PFSK-1 (cell line): ENCODE measurements around the gene WNK1.

Experiments
- FOXP2 ChIP-seq: optimal IDR thresholded peaks from 2 replicates; pipeline ENCODE3; 2011; ENCODE audit warnings: borderline replicate concordance, control low read depth, inconsistent platforms; ENCODE audit not compliant: insufficient read depth; ENCODE audit errors: extremely low read length, extremely low read depth
- POLR2AphosphoS5 ChIP-seq: IDR thresholded peaks from 2 replicates; pipeline ENCODE4 v1.6.1; 2012; ENCODE audit warnings: low read depth, mild to moderate bottlenecking, control low read depth, low read length, moderate library complexity
- REST ChIP-seq, 2 experiments: IDR thresholded peaks; 2 replicates each; pipeline versions ENCODE4 v1.6.1 to v1.8.0; 2011 to 2012; ENCODE audit warnings: low read depth in 2 of 2, low read length in 2 of 2, control low read depth in 1 of 2, inconsistent platforms in 1 of 2, mild to moderate bottlenecking in 1 of 2, moderate library complexity in 1 of 2; ENCODE audit not compliant: insufficient read depth in 1 of 2
- SIN3A ChIP-seq: IDR thresholded peaks from 2 replicates; pipeline ENCODE4 v1.6.1; 2012; ENCODE audit warnings: mild to moderate bottlenecking, low read length, moderate library complexity, borderline replicate concordance; ENCODE audit not compliant: insufficient read depth
- TAF1 ChIP-seq: IDR thresholded peaks from 2 replicates; pipeline ENCODE4 v1.6.1; 2012; ENCODE audit warnings: low read length, control low read depth, borderline replicate concordance; ENCODE audit not compliant: insufficient read depth

WNK1 gene

GRCh38 chr12:753611-754472 is 1.5 kb downstream of the WNK1 start:
- TF ChIP-seq POLR2AphosphoS5 (no peak), REST (IDR thresholded peaks at IDR 0.05; ENCODE audit: insufficient read depth in 1 of 2, low read depth in 2 of 2, low read length in 2 of 2) (no peak), TAF1 (no peak), FOXP2 (no peak), SIN3A (no peak)

DNA sequence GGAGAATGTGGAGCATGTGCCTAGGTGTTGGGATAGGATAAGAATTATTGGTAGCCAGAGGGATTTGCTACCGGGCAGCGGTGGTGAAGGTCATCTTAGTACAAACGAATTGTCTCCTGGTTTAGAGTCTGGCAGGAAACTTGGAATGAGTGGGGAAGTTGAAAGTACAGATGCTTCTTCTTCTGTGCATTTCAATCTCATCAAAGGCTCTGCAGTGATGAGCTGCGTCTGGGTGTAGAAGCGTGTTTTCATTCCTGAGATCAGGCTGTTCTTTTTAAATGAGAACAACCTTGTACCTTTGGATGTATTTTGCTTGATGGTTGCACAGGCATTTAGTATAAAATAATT is 2.1 kb downstream of the WNK1 start:
- TF ChIP-seq SIN3A (peak; percentile 57; the same call in 1 of the 2 replicates), REST (IDR thresholded peaks at IDR 0.05; ENCODE audit: insufficient read depth in 1 of 2, low read depth in 2 of 2, low read length in 2 of 2) (no peak)

DNA sequence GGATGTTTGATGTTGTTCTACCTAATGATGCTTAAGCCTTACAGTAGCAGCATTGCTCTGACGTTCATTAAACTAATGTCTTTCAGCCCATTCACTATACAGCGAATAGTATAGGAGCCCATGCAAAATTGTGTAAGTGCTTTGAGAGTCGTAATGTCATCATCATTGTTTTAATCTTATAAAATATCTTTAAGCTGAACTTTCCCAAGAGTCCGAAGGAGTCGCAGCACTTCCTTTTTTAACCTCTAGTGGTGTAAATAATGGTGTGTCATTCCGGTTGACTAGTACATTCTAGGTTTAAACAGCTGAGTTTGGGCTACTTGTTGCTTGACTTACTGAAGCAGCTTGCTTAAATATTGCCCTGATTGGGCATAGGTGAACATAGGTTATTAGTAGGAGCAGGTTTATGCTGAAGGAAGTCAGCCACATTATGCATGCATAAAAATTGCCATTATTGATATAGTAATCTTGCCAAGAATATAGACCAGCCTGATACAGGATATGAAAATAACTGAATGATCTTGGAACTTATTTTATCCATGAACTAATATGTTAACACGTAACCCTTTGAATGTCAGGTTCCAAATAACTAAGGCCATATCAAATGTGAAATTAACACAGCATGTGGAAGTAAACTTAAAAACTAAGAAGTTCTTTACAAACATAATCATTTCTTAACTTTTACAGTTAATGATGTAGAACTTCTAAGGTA is 2.6 kb downstream of the WNK1 start:
- no peak for TF ChIP-seq POLR2AphosphoS5
- TF ChIP-seq REST (IDR thresholded peaks at IDR 0.05; ENCODE audit: insufficient read depth in 1 of 2, low read depth in 2 of 2, low read length in 2 of 2): no peak
- TF ChIP-seq SIN3A: peak; percentile 87; the same call in 1 of the 2 replicates
- no peak for TF ChIP-seq TAF1
- no peak for TF ChIP-seq FOXP2

GRCh38 chr12:759628-760027 is 7.2 kb downstream of the WNK1 start:
- TF ChIP-seq SIN3A: no peak

DNA sequence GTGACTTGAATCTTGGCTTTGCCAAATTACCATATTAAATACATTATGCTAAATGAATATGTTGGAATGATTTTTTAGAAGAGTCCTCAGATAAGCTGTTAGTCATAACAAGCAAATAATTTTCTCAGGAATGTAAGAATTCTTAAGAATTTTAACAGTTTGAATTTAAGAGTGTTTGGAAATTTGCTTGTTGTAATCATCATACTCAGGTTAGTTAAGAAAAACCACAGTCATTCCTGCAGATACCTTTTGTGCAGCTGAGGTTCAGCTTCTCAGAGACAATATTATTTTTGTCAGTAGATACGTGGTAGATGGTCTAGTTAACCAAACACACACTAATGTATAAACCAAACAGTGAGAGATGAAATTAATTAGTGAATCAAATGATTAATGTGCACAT is 8.9 kb downstream of the WNK1 start:
- no peak for TF ChIP-seq TAF1
- TF ChIP-seq POLR2AphosphoS5: no peak
- TF ChIP-seq FOXP2: no peak
- TF ChIP-seq SIN3A: no peak
- no peak for TF ChIP-seq REST (IDR thresholded peaks at IDR 0.05; ENCODE audit: insufficient read depth in 1 of 2, low read depth in 2 of 2, low read length in 2 of 2)
